Motor neuron (in vitro differentiated cells): ENCODE data around the gene DCAKD. TPM values are rescaled to one million over a fixed set of nuclear protein-coding genes. Genes with fewer than 3 reads are reported as not detected.

ENCODE experiments used
- ATAC-seq, 8 experiments: fragments of 200-7000 bp; cut with Tn5 transposase; replicated peaks in 6 of 8; 2 replicates each; pipeline ENCODE4 v1.8.0; 2021; ENCODE audit warnings: mild to moderate bottlenecking in 8 of 8, moderate library complexity in 8 of 8
- H3K27ac ChIP-seq, 2 donors: fragments of 250-450 bp; sonication (Bioruptor Pico); 2 replicates each; pipeline ENCODE4 v1.9.0; 2021; ENCODE audit warnings: antibody characterized with exemption in 2 of 2, mild to moderate bottlenecking in 2 of 2, moderate library complexity in 1 of 2
- H3K4me1 ChIP-seq, 2 donors: fragments of 250-450 bp; sonication (Bioruptor Pico); replicated peaks in 1 of 2; 2 replicates each; pipeline ENCODE4 v1.6.1; 2021; ENCODE audit warnings: antibody characterized with exemption in 2 of 2, mild to moderate bottlenecking in 2 of 2, moderate library complexity in 1 of 2
- H3K4me3 ChIP-seq, 5 donors: fragments of 250-450 bp; sonication (Bioruptor Pico); 2 replicates each; pipeline ENCODE4 v1.9.0; 2021; ENCODE audit warnings: antibody characterized with exemption in 5 of 5, mild to moderate bottlenecking in 5 of 5, moderate library complexity in 4 of 5
- WGBS, 10 experiments: fragments of 450-650 bp; shearing (Covaris generic); methylation state at CpG; one replicate each; pipeline ENCODE4 v1.0.0; 2022; 5-methylcytosine and 5-hydroxymethylcytosine counted together
- in situ Hi-C, 9 experiments: fragments of 400-800 bp; cut with MboI; loops; one replicate each; pipeline ENCODE4 v1.15.0; 2021; ENCODE audit warnings: low sequenced_read_pairs in 9 of 9, low pct_unique_long_range_greater_than_20kb in 2 of 9; ENCODE audit not compliant: unreplicated experiment in 9 of 9
- total RNA-seq, 8 experiments: library from RNA; unstranded; fragments of 300-600 nt; gene quantifications; 2 replicates each; pipeline versions ENCODE4 v1.2.3 to v1.2.4, GENCODE V29; 2022

DCAKD gene
- total RNA-seq, 8 experiments from 2014 or later = 15.5 to 109 (median 46.5) TPM

- in situ Hi-C loops = loop anchor here in 1 of 9 experiments (25.0 kb wide), 1 partner anchor 124 kb away; the partner anchor contains the start of gene GFAP
- no peak for ATAC-seq
- H3K4me3 ChIP-seq = no peak overlapping the region
- no peak overlapping the region for H3K27ac ChIP-seq
- H3K4me1 ChIP-seq = peaks cover 8 to 15% of the 10 kb centered on the region in 2 donors
- WGBS, 10 experiments = 17 to 72% (median 55%) methylated on average over 1 to 3 of the region's 3 CpGs; no CpG with 5 or more reads in 3 of the 10 experiments
Measured at GRCh38 chr17:45036691-45037090, 14.7 kb downstream of the DCAKD start.

GRCh38 chr17:45035848-45036247 lies 15.6 kb downstream of the DCAKD start:
- Histone ChIP-seq H3K27ac (no peak overlapping the region), H3K4me3 (no peak overlapping the region), H3K4me1 (peaks cover 8 to 12% of the 10 kb centered on the region in 2 donors)
- 90 to 100% (median 97%) methylated on average over 1 to 11 of the region's 14 CpGs; no CpG with 5 or more reads in 3 of the 10 experiments for WGBS, 10 experiments
- in situ Hi-C loops = loop anchor here in 1 of 9 experiments (25.0 kb wide), 1 partner anchor 124 kb away; the partner anchor contains the start of gene GFAP
- no peak for ATAC-seq

- no peak for ATAC-seq
- WGBS, 10 experiments = 88 to 100% (median 100%) methylated on average over 1 to 8 of the region's 14 CpGs; no CpG with 5 or more reads in 6 of the 10 experiments
Measured at GRCh38 chr17:45034599-45034998, 16.8 kb downstream of the DCAKD start.

GRCh38 chr17:45032174-45032541 lies 19.3 kb downstream of the DCAKD start:
- 80 to 100% (median 80%) methylated on average over 1 to 2 of the region's 9 CpGs; no CpG with 5 or more reads in 7 of the 10 experiments for WGBS, 10 experiments
- no peaks in the 10 kb centered on the region for H3K4me1 ChIP-seq
- peak in 2 of 8 experiments; percentile 27 to 52 for ATAC-seq
- in situ Hi-C loops = loop anchor here in 1 of 9 experiments (25.0 kb wide), 1 partner anchor 120 kb away; the partner anchor contains the start of gene GFAP
- H3K27ac ChIP-seq = peak overlapping the region in 1 of 2 donors; percentile 52
- H3K4me3 ChIP-seq = no peak overlapping the region

More at GRCh38 chr17:45034599-45034998, 16.8 kb downstream of the DCAKD start:
- H3K4me3 ChIP-seq = no peak overlapping the region
- H3K4me1 ChIP-seq = peaks cover 0 to 5% of the 10 kb centered on the region in 2 donors
- in situ Hi-C loops = loop anchor here in 1 of 9 experiments (25.0 kb wide), 1 partner anchor 122 kb away; the partner anchor contains the start of gene GFAP
- H3K27ac ChIP-seq = no peak overlapping the region

- in situ Hi-C loops = loop anchor here in 1 of 9 experiments (25.0 kb wide), 1 partner anchor 119 kb away; the partner anchor contains the start of gene GFAP
- Histone ChIP-seq H3K4me1 (no peaks in the 10 kb centered on the region), H3K27ac (peak overlapping the region in 1 of 2 donors; percentile 52), H3K4me3 (no peak overlapping the region)
- 58 to 100% (median 85%) methylated on average over 1 to 8 of the region's 14 CpGs for WGBS, 10 experiments
- ATAC-seq = peak in 1 of 8 experiments; percentile 29
Measured at GRCh38 chr17:45031231-45032173, 19.9 kb downstream of the DCAKD start.

DNA sequence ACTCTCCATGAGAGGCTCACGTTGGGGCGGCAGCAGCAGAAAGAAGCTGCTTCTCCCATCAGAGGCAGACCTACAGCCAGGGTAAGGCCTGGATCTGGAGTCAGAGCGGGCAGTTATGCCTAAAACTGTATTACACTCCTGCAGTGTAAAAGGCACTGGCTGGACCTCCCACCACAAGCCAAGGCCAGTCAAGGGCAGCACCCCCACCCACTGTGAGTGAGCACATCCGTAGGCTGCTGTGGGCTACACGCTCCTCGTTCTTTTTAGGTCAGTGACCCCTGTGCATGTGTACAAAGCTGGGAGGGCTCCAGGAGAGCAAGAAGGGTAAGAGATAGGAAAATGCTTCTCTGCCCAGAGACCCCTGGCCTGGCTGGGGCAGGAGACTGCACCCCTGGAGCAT lies 20.7 kb downstream of the DCAKD start:
- Histone ChIP-seq H3K4me1 (no peaks in the 10 kb centered on the region), H3K4me3 (no peak overlapping the region), H3K27ac (no peak overlapping the region)
- ATAC-seq = no peak
- in situ Hi-C loops = loop anchor here in 1 of 9 experiments (25.0 kb wide), 1 partner anchor 118 kb away; the partner anchor contains the start of gene GFAP
- 77 to 87% methylated on average over 5 to 6 of the region's 6 CpGs; no CpG with 5 or more reads in 8 of the 10 experiments for WGBS, 10 experiments

DNA sequence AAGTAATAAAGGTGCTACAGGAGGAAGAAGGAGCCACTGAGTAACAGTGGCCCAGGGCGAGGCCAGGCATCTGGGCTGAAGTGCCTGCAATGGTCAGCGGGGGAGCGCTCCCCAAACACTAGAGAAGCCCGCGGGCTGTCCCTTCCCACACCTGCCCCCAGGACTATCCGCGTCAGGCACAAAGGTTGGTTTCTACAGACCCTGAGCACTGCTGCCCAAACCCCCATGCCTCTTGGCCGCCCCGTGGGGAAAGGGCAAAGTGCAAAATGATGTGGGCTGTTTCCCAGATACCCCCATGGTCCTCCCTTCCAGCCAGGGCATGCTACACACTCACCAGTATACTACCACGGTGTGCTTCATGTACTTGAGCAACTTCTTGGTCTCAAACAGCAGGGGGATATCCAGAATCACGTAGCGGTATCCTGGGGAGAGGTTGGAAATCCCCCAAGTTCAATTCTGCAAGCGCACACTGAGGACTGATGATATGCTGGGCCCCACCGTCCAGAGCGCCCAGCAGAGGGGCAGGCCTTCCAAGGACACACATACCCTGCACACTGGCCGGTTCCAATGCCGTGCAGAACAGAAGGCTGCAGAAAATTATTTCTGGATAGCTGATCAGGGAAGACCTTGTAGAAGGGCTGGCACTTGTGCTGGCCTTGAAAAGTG lies 21.5 kb downstream of the DCAKD start:
- WGBS, 10 experiments = 87 to 98% (median 92%) methylated on average over 2 to 13 of the region's 17 CpGs; no CpG with 5 or more reads in 4 of the 10 experiments
- in situ Hi-C loops = loop anchor here in 1 of 9 experiments (25.0 kb wide), 1 partner anchor 118 kb away; the partner anchor contains the start of gene GFAP
- Histone ChIP-seq H3K4me1 (no peaks in the 10 kb centered on the region), H3K4me3 (no peak overlapping the region), H3K27ac (no peak overlapping the region)
- peak in 1 of 8 experiments; percentile 16 for ATAC-seq

- Histone ChIP-seq H3K4me1 (no peaks in the 10 kb centered on the region), H3K27ac (no peak overlapping the region), H3K4me3 (no peak overlapping the region)
- 92 to 100% (median 100%) methylated on average over 1 to 5 of the region's 7 CpGs; no CpG with 5 or more reads in 4 of the 10 experiments for WGBS, 10 experiments
- ATAC-seq = no peak
- in situ Hi-C loops = loop anchor here in 1 of 9 experiments (25.0 kb wide), 1 partner anchor 117 kb away; the partner anchor contains the start of gene GFAP
Measured at GRCh38 chr17:45029096-45029495, 22.3 kb downstream of the DCAKD start.

- ATAC-seq = no peak
- Histone ChIP-seq H3K4me3 (no peak overlapping the region), H3K4me1 (peaks cover 32 to 35% of the 10 kb centered on the region in 2 donors), H3K27ac (no peak overlapping the region)
- WGBS, 10 experiments = 86 to 100% (median 92%) methylated on average over 1 to 3 of the region's 13 CpGs; no CpG with 5 or more reads in 4 of the 10 experiments
- in situ Hi-C loops = loop anchor here in 1 of 9 experiments (25.0 kb wide), 1 partner anchor 110 kb away; the partner anchor contains the start of gene GFAP
Measured at GRCh38 chr17:45022655-45023339, 28.6 kb downstream of the DCAKD start.

GRCh38 chr17:45022288-45022648 lies 29.2 kb downstream of the DCAKD start:
- no peak overlapping the region for H3K4me3 ChIP-seq
- in situ Hi-C loops = loop anchor here in 1 of 9 experiments (25.0 kb wide), 1 partner anchor 110 kb away; the partner anchor contains the start of gene GFAP
- WGBS, 10 experiments = 7 to 96% (median 71%) methylated on average over 2 to 6 of the region's 8 CpGs; no CpG with 5 or more reads in 3 of the 10 experiments
- H3K27ac ChIP-seq = no peak overlapping the region
- peaks cover 32 to 35% of the 10 kb centered on the region in 2 donors for H3K4me1 ChIP-seq
- peak in 4 of 8 experiments; percentile 2 to 22 (median 10) for ATAC-seq

DNA sequence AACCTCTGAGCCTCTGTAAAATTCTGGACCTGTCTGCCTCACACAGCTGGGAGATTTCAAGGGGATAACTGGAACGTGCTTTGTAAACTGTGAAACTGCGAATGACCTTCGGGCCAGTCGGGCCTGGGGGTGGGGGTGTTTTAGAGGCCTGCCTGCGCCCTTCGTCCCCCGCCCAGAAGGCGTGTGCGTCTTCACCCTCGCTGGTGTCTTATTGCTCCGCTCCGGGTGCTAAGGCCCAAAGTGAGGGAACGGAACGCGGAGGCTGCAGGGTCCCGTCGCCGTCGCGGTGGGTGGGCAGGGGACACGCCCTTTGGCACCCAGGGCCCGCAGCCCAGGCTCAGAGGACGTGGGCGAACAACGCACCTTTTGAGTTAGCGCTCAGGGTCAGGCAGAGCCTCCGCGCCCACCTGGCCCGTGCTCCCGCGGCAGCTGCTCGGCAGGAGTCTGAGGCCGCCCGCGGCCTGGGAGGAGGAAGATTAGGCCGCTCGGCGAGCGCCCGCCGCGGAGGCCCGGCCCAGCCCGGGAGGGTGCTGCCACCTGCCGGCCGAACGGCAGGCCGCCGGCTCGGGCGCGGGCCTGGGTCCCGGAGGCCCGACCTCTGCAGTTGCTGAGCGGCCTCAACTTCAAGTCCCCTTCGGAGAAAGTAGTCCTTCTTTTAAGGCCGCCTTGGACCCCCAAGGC lies 29.7 kb downstream of the DCAKD start:
- in situ Hi-C loops = loop anchor here in 1 of 9 experiments (25.0 kb wide), 1 partner anchor 109 kb away; the partner anchor contains the start of gene GFAP
- 2 to 36% (median 13%) methylated on average over 4 to 13 of the region's 57 CpGs; no CpG with 5 or more reads in 6 of the 10 experiments for WGBS, 10 experiments
- no peak overlapping the region for H3K27ac ChIP-seq
- ATAC-seq = peak; percentile 65 to 81 (median 71)
- peaks cover 35% of the 10 kb centered on the region in 2 donors for H3K4me1 ChIP-seq
- peak overlapping the region in 3 of 5 donors; percentile 17 to 20 (median 19) for H3K4me3 ChIP-seq
